Renal cortex interstitium (tissue), 11 donors: ENCODE results near the gene DYNLL1. TPM values are rescaled to one million over a fixed set of nuclear protein-coding genes. Genes with fewer than 3 reads are reported as not detected.

ENCODE experiments used
- DNase-seq, 11 donors: peaks; one replicate each; pipeline ENCODE4 v3.0.0-alpha.2; 2013; ENCODE audit warnings: low read depth in 9 of 11, low spot score in 4 of 11; ENCODE audit errors: extremely low read depth in 1 of 11
- polyA plus RNA-seq, 3 donors: library from polyadenylated mRNA; unstranded; fragments of 120-200 nt; gene quantifications; one replicate each; pipeline ENCODE4 v1.2.1, GENCODE V29; 2013; ENCODE audit not compliant: insufficient read length in 3 of 3

The DYNLL1 gene
- polyA plus RNA-seq, 3 donors: 405 to 558 (median 530) TPM

GRCh38 chr12:120532701-120533238 lies 36.9 kb downstream of the DYNLL1 start:
- no peak for DNase-seq

DNA sequence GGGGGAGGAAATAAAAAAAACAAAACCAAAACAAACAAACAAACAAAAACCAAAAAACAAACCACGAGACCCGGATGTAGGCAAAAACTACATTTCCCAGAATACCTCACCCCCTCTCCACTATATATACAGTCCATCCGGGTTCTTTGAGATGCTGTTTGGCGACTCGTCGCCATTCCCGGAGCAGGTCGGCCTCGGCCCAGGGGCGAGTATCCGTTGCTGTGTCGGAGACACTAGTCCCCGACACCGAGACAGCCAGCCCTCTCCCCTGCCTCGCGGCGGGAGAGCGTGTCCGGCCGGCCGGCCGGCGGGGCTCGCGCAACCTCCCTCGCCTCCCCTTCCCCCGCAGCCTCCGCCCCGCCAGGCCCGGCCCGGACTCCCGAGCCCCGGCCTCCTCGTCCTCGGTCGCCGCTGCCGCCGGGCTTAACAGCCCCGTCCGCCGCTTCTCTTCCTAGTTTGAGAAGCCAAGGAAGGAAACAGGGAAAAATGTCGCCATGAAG lies 38.3 kb downstream of the DYNLL1 start, which contains the start of gene RNF10:
Gene RNF10 (plus strand): TSS at position 154 of the 500 bp plus-strand sequence. CDS start 456 bp downstream, outside the sequence.
- peak; percentile 83 to 94 (median 88) for DNase-seq

DNA sequence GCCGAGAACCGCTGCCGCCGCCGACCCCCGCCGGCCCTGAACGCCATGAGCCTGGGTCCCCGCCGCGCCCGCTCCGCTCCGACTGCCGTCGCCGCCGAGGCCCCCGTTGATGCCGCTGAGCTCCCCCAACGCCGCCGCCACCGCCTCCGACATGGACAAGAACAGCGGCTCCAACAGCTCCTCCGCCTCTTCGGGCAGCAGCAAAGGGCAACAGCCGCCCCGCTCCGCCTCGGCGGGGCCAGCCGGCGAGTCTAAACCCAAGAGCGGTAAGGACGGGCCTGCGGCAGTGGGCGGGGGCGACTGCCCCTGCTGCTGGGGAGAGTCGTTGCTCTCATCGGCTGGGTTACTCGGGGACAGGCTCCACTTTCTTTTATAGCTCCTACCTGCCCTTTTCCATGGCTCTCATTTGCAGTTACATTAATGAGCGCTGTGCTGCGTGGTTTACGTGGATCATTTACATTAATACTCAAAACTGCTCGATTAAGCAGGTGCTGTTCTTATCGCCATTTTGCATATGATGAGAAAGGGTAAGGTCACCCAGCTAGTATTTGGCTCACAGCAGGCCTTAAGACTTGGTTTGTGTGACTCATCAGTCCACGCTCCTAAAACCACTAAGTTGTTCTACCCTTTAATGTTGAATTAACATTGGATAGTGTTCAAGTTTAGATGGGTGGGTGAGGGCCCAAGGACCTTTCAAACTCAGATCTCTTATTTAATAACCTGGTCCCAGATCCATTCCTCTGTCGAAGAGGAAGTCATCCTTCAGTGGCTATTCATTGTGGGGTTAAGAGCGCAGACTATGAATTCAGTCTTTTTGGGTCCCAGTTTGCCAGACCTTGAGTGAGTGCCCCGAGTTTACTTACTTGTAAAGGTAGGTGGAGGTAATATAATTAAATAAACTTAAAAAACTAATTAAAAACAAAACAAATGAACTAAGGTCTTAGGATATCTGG lies 39.1 kb downstream of the DYNLL1 start:
- peak in 4 of 11 donors; percentile 32 to 53 (median 47) for DNase-seq

- no peak for DNase-seq
Observed at GRCh38 chr12:120536064-120536791, 40.3 kb downstream of the DYNLL1 start.

GRCh38 chr12:120537856-120538220 lies 41.9 kb downstream of the DYNLL1 start:
- DNase-seq: no peak

GRCh38 chr12:120538281-120539156 lies 42.6 kb downstream of the DYNLL1 start:
- peak in 1 of 11 donors; percentile 37 for DNase-seq

DNA sequence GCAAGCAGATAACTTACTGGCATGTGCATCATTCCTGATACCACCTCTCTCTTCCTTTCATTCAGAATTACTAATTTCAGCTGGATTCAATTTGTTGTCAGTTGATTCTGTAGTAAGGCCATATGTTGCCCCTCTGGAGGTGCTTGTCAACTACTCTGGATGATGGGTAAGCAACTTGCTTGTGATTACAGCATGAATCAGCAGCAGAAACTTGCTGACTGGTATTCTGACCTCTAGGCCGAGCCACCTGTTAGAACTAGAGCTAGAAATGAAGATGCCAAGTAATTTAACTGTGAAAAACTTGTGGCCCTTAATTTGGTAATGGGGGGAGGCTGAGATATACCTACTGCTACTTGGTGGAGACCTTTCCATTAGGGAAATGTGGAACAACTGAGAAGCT lies 43.4 kb downstream of the DYNLL1 start:
- DNase-seq: no peak

- DNase-seq: no peak
Observed at GRCh38 chr12:120540445-120540844, 44.5 kb downstream of the DYNLL1 start.

- no peak for DNase-seq
Observed at GRCh38 chr12:120542166-120542565, 46.3 kb downstream of the DYNLL1 start.

- no peak for DNase-seq
Observed at GRCh38 chr12:120544691-120545090, 48.8 kb downstream of the DYNLL1 start.

GRCh38 chr12:120546050-120546386 lies 50.1 kb downstream of the DYNLL1 start:
- DNase-seq: no peak

Other genes with a start within 250 kb of the DYNLL1 start
- gene PXN, start 230.4 kb upstream of the DYNLL1 start, polyA plus RNA-seq: 10 to 100 TPM; 56.7 to 89.5 (median 69.5) TPM
- gene RNU4-2, start 204.2 kb upstream of the DYNLL1 start, polyA plus RNA-seq: not detected
- not detected for gene RNU4-1, start 202.9 kb upstream of the DYNLL1 start, polyA plus RNA-seq
- gene SIRT4, start 193.8 kb upstream of the DYNLL1 start, polyA plus RNA-seq: 1 to 10 TPM; 3.1 to 4.5 (median 3.6) TPM
- under 1 TPM; 0.50 to 0.91 (median 0.86) TPM for gene PLA2G1B, start 168.3 kb upstream of the DYNLL1 start, polyA plus RNA-seq
- 10 to 100 TPM; 20.9 to 27.3 (median 24.3) TPM for gene MSI1, start 126.9 kb upstream of the DYNLL1 start, polyA plus RNA-seq
- gene COX6A1, start 58.0 kb upstream of the DYNLL1 start, polyA plus RNA-seq: 100 to 1,000 TPM; 293 to 337 (median 296) TPM
- 10 to 100 TPM; 35.0 to 47.6 (median 42.7) TPM for gene TRIAP1, start 49.7 kb upstream of the DYNLL1 start, polyA plus RNA-seq
- gene GATC, start 49.7 kb upstream of the DYNLL1 start, polyA plus RNA-seq: 10 to 100 TPM; 31.2 to 41.9 (median 38.5) TPM
- 100 to 1,000 TPM; 226 to 241 (median 238) TPM for gene SRSF9, start 26.4 kb upstream of the DYNLL1 start, polyA plus RNA-seq
- 10 to 100 TPM; 62.1 to 63.6 (median 62.6) TPM for gene COQ5, start 33.0 kb downstream of the DYNLL1 start, polyA plus RNA-seq
- gene RNF10, start 38.2 kb downstream of the DYNLL1 start, polyA plus RNA-seq: 100 to 1,000 TPM; 191 to 262 (median 196) TPM
- 10 to 100 TPM; 48.0 to 58.1 (median 55.8) TPM for gene POP5, start 85.3 kb downstream of the DYNLL1 start, polyA plus RNA-seq
- 1 to 10 TPM; 4.6 to 5.6 (median 4.7) TPM for gene CABP1, start 144.5 kb downstream of the DYNLL1 start, polyA plus RNA-seq
- gene MLEC, start 191.0 kb downstream of the DYNLL1 start, polyA plus RNA-seq: 100 to 1,000 TPM; 172 to 190 (median 187) TPM
- 10 to 100 TPM; 65.3 to 81.1 (median 77.9) TPM for gene UNC119B, start 214.3 kb downstream of the DYNLL1 start, polyA plus RNA-seq
- gene ACADS, start 229.7 kb downstream of the DYNLL1 start, polyA plus RNA-seq: 10 to 100 TPM; 15.3 to 24.4 (median 23.0) TPM